GM23248 (cell line): ENCODE measurements around the gene DUSP10. TPM values are rescaled to one million over a fixed set of nuclear protein-coding genes. Genes with fewer than 3 reads are reported as not detected.

Experiments
- DNase-seq: peaks from one replicate; pipeline ENCODE4 v3.0.0-alpha.2; 2015
- H2AFZ ChIP-seq: fragments of 200-600 bp; sonication (generic); 2 replicates; pipeline ENCODE4 v1.6.1; 2016; ENCODE audit warnings: antibody characterized with exemption
- H3F3A ChIP-seq: fragments of 200-600 bp; sonication (generic); 2 replicates; pipeline ENCODE4 v1.6.1; 2016; ENCODE audit warnings: mild to moderate bottlenecking, antibody characterized with exemption, mixed run types; ENCODE audit not compliant: insufficient read depth
- H3K27ac ChIP-seq: fragments of 200-600 bp; sonication (generic); 2 replicates; pipeline ENCODE4 v1.5.1; 2016; ENCODE audit warnings: mild to moderate bottlenecking
- H3K27me3 ChIP-seq: fragments of 200-600 bp; sonication (generic); replicated peaks from 2 replicates; pipeline ENCODE4 v1.6.1; 2016; ENCODE audit warnings: mild to moderate bottlenecking; ENCODE audit not compliant: insufficient read depth
- H3K36me3 ChIP-seq: fragments of 200-600 bp; sonication (generic); 2 replicates; pipeline ENCODE4 v1.6.1; 2016; ENCODE audit warnings: low read depth, mild to moderate bottlenecking
- H3K4me1 ChIP-seq: fragments of 200-600 bp; sonication (generic); 2 replicates; pipeline ENCODE4 v1.6.1; 2016; ENCODE audit warnings: mild to moderate bottlenecking; ENCODE audit not compliant: insufficient read depth
- H3K4me2 ChIP-seq: fragments of 200-600 bp; sonication (generic); one replicate; pipeline ENCODE4 v1.6.1; 2016; ENCODE audit warnings: mild to moderate bottlenecking; ENCODE audit not compliant: unreplicated experiment
- H3K4me3 ChIP-seq: fragments of 200-600 bp; sonication (generic); 2 replicates; pipeline ENCODE4 v1.5.1; 2016; ENCODE audit warnings: mild to moderate bottlenecking
- H3K79me2 ChIP-seq: fragments of 200-600 bp; sonication (generic); 2 replicates; pipeline ENCODE4 v1.6.1; 2016; ENCODE audit warnings: mild to moderate bottlenecking; ENCODE audit not compliant: insufficient read depth
- H3K9ac ChIP-seq: fragments of 200-600 bp; sonication (generic); 2 replicates; pipeline ENCODE4 v1.6.1; 2016; ENCODE audit warnings: mild to moderate bottlenecking
- H3K9me2 ChIP-seq: fragments of 200-600 bp; sonication (generic); 2 replicates; pipeline ENCODE4 v1.6.1; 2016; ENCODE audit warnings: mixed run types, mild to moderate bottlenecking, moderate library complexity; ENCODE audit not compliant: insufficient read depth
- H3K9me3 ChIP-seq: fragments of 200-600 bp; sonication (generic); one replicate; pipeline ENCODE4 v1.6.1; 2017; ENCODE audit warnings: low read depth
- H4K20me1 ChIP-seq: fragments of 200-600 bp; sonication (generic); 2 replicates; pipeline ENCODE4 v1.6.0; 2016; ENCODE audit not compliant: insufficient read depth
- EZH2 ChIP-seq: fragments of 200-600 bp; sonication (generic); IDR thresholded peaks from 2 replicates; pipeline ENCODE4 v1.6.1; 2018; ENCODE audit warnings: antibody characterized with exemption, mild to moderate bottlenecking; ENCODE audit not compliant: insufficient read depth, poor library complexity, severe bottlenecking
- EZH2phosphoT487 ChIP-seq: fragments of 200-600 bp; sonication (generic); IDR thresholded peaks from 2 replicates; pipeline ENCODE4 v1.6.1; 2018; ENCODE audit warnings: antibody characterized with exemption, moderate library complexity, mild to moderate bottlenecking, low read depth; ENCODE audit not compliant: insufficient read depth
- WGBS, 2 experiments: methylation state at CpG; one replicate each; pipeline ENCODE4 v1.1.6; 2015 to 2017; ENCODE audit warnings: low lambda C conversion rate in 2 of 2, low coverage in 1 of 2; ENCODE audit errors: missing lambda C conversion rate in 2 of 2; 5-methylcytosine and 5-hydroxymethylcytosine counted together
- in situ Hi-C: fragments of 300-500 bp; cut with MboI; formaldehyde crosslinking; loops from 2 replicates; pipeline ENCODE4 v1.15.0; 2020
- polyA plus RNA-seq: library from polyadenylated mRNA; unstranded; fragments of >200 nt; fragmentation: Nextera tagmentation; extraction: Ambion mirVana; gene quantifications from 2 replicates; pipeline ENCODE4 v1.2.1, GENCODE V29; 2016
- total RNA-seq: library from RNA; depleted of rRNA; stranded (reverse); fragments of >200 nt; shearing (Covaris generic); gene quantifications from 2 replicates; pipeline ENCODE4 v1.2.3, GENCODE V29; 2014

Gene DUSP10
- total and polyA plus RNA-seq, 2 experiments from 2014 or later = 10.5 to 16.4 TPM

DNA sequence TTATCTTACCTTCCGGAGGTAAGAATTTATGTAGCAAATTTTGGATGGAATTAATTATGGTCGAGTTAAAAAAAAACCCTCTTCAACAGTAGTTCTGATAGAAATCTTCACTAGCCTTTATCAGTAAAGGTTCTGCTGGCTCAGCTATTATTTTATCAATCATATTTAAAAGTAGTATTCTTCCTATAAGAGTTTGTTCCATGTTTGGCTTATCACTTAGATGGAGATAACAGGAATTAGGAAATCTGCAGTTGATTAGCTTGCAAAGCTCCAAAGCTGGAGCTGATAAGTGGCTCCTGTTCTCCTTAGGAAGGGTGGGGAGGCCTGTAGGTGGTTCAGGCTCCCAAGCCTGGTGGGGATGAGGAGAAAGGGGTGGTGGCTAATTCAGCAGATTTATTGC is 31.5 kb upstream of the DUSP10 start:
- in situ Hi-C loops = no loop called here
- no peaks in the 10 kb centered on the region for H3K27me3 ChIP-seq
- H3K27ac ChIP-seq = no peak overlapping the region
- no peak overlapping the region for H3K9ac ChIP-seq
- no peaks in the 10 kb centered on the region for H3K79me2 ChIP-seq
- no peaks in the 10 kb centered on the region for H3K9me3 ChIP-seq
- no peaks in the 10 kb centered on the region for H3K36me3 ChIP-seq
- no peak for TF ChIP-seq EZH2
- no peaks in the 10 kb centered on the region for H3F3A ChIP-seq
- H3K4me2 ChIP-seq = no peak overlapping the region
- no peaks in the 10 kb centered on the region for H3K9me2 ChIP-seq
- H4K20me1 ChIP-seq = no peaks in the 10 kb centered on the region
- H3K4me1 ChIP-seq = no peaks in the 10 kb centered on the region
- 67 to 79% methylated on average over 2 of the region's 2 CpGs for WGBS, 2 experiments
- no peak overlapping the region for H2AFZ ChIP-seq
- no peak overlapping the region for H3K4me3 ChIP-seq
- DNase-seq = no peak

DNA sequence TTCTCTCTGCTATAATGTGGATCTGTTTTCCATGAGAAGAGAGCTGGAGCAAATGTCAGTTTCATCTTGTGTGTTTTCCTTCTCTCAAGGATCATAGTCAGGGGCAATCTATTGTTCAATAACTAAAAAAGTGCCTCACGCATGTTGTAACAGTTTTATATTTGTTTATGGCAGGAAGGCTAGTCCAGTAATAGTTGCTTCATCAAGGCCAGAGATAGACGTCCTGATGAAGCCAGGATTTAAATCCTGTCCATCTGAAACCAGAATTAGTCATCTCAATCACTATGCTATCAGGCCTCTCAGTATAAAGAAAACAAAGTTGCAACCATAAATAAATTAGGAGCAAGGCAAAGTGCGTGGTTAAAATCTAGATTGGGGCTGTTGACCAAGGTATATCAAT is 30.2 kb upstream of the DUSP10 start:
- Histone ChIP-seq H3K79me2 (no peaks in the 10 kb centered on the region), H3K9ac (no peak overlapping the region), H3K27ac (no peak overlapping the region), H3F3A (no peaks in the 10 kb centered on the region), H2AFZ (no peak overlapping the region), H3K27me3 (no peaks in the 10 kb centered on the region), H4K20me1 (no peaks in the 10 kb centered on the region), H3K4me1 (no peaks in the 10 kb centered on the region), H3K9me3 (no peaks in the 10 kb centered on the region), H3K4me2 (no peak overlapping the region), H3K9me2 (no peaks in the 10 kb centered on the region), H3K36me3 (no peaks in the 10 kb centered on the region), H3K4me3 (no peak overlapping the region)
- in situ Hi-C loops = no loop called here
- TF ChIP-seq EZH2phosphoT487 = no peak
- WGBS, 2 experiments = 77 to 79% methylated on average over 3 of the region's 3 CpGs
- no peak for DNase-seq

- 83 to 84% methylated on average over 5 of the region's 5 CpGs for WGBS, 2 experiments
- Histone ChIP-seq H3K27me3 (no peaks in the 10 kb centered on the region), H3K4me1 (peaks cover 9% of the 10 kb centered on the region), H3K9ac (no peak overlapping the region), H2AFZ (no peak overlapping the region), H3K9me2 (no peaks in the 10 kb centered on the region), H3F3A (no peaks in the 10 kb centered on the region), H3K4me2 (no peak overlapping the region), H3K4me3 (no peak overlapping the region), H3K27ac (no peak overlapping the region), H4K20me1 (no peaks in the 10 kb centered on the region), H3K36me3 (no peaks in the 10 kb centered on the region), H3K9me3 (no peaks in the 10 kb centered on the region), H3K79me2 (no peaks in the 10 kb centered on the region)
- in situ Hi-C loops = no loop called here
- no peak for DNase-seq
- TF ChIP-seq EZH2phosphoT487 = no peak
- no peak for TF ChIP-seq EZH2
These were observed 26.7 kb upstream of the DUSP10 start for GRCh38 chr1:221768444-221769066.

DNA sequence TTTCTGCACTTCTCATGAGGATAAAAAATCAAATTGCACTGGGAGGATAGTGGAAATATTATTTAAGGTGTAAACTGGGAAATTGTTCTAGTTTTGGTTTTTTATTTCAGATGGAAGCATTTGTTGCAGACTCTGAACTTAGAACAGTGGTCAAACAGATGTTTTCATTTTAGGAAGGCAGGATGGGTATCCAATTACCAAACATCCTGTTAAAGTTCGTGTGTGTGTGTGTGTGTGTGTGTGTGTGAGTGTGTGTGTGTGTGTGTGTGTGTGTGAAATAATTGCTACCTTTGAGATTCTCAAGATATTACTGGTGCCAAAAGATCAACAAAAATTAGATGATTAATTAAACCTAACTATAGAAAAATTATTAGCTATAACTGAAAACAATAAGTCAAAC is 24.3 kb upstream of the DUSP10 start:
- 3 to 10% methylated on average over 1 of the region's 1 CpG for WGBS, 2 experiments
- H3K9ac ChIP-seq = no peak overlapping the region
- H2AFZ ChIP-seq = no peak overlapping the region
- peak; percentile 52 for DNase-seq
- no peaks in the 10 kb centered on the region for H3K9me2 ChIP-seq
- H3K79me2 ChIP-seq = no peaks in the 10 kb centered on the region
- no peaks in the 10 kb centered on the region for H3K27me3 ChIP-seq
- no peak overlapping the region for H3K4me3 ChIP-seq
- no peaks in the 10 kb centered on the region for H3K36me3 ChIP-seq
- H4K20me1 ChIP-seq = no peaks in the 10 kb centered on the region
- no peak overlapping the region for H3K4me2 ChIP-seq
- H3F3A ChIP-seq = no peaks in the 10 kb centered on the region
- peaks cover 9% of the 10 kb centered on the region for H3K4me1 ChIP-seq
- in situ Hi-C loops = no loop called here
- no peak overlapping the region for H3K27ac ChIP-seq
- no peaks in the 10 kb centered on the region for H3K9me3 ChIP-seq
- TF ChIP-seq EZH2 (no peak), EZH2phosphoT487 (no peak)

DNA sequence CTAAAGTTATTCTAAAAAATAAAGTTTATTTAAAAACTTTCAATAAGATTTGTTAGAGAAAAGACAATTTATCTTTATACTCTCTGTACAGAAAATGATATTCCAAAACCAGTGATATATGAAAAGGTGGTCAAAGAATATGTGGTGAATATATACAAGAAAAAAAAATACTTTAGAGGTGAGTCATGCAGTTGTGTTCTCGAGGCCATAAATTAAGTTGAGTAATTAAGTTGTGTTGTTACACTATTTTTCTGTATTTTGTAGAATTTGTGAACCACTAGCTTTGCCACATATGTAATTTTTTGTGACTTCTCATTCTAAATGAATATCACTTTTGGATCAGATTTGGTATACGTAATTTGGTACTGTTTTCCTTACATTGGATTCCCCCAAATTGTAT is 23.6 kb upstream of the DUSP10 start:
- H4K20me1 ChIP-seq = no peaks in the 10 kb centered on the region
- no peaks in the 10 kb centered on the region for H3K79me2 ChIP-seq
- no peak overlapping the region for H3K9ac ChIP-seq
- H3K4me2 ChIP-seq = no peak overlapping the region
- WGBS, 2 experiments = 38 to 44% methylated on average over 2 of the region's 2 CpGs
- H3K36me3 ChIP-seq = no peaks in the 10 kb centered on the region
- no peaks in the 10 kb centered on the region for H3K9me3 ChIP-seq
- H2AFZ ChIP-seq = no peak overlapping the region
- peak; percentile 33 for DNase-seq
- no peak overlapping the region for H3K27ac ChIP-seq
- H3K4me1 ChIP-seq = peaks cover 9% of the 10 kb centered on the region
- no peaks in the 10 kb centered on the region for H3F3A ChIP-seq
- H3K4me3 ChIP-seq = no peak overlapping the region
- H3K27me3 ChIP-seq = no peaks in the 10 kb centered on the region
- TF ChIP-seq EZH2 (no peak), EZH2phosphoT487 (no peak)
- in situ Hi-C loops = no loop called here
- no peaks in the 10 kb centered on the region for H3K9me2 ChIP-seq
